Activated T-helper 1 cell treated with Interleukin-2 at 50 U/mL for 16 hours (primary cell): ENCODE measurements around the gene PPP1R26.
"Not testable (repeated sequence)": the region's sequence is repeated elsewhere in the genome, so short reads cannot be mapped to it uniquely, and the experiment has no call there.

Experiments
- DNase-seq: peaks from one replicate; pipeline ENCODE4 v3.0.0-alpha.2; 2020; ENCODE audit warnings: low read depth

The PPP1R26 gene

GRCh38 chr9:135522931-135523330 is 43.3 kb downstream of the PPP1R26 start:
- DNase-seq: no peak

- no peak for DNase-seq
Measured at GRCh38 chr9:135523521-135524129, 44.0 kb downstream of the PPP1R26 start.

- no peak for DNase-seq
Measured at GRCh38 chr9:135524130-135524861, 44.7 kb downstream of the PPP1R26 start.

GRCh38 chr9:135525241-135526088 is 45.9 kb downstream of the PPP1R26 start:
- no peak for DNase-seq

GRCh38 chr9:135526089-135526729 is 46.6 kb downstream of the PPP1R26 start:
- DNase-seq: no peak

- DNase-seq: no peak
Measured at GRCh38 chr9:135526730-135527571, 47.4 kb downstream of the PPP1R26 start.

GRCh38 chr9:135528842-135529435 is 49.4 kb downstream of the PPP1R26 start:
- DNase-seq: not testable (repeated sequence)

GRCh38 chr9:135530146-135530545 is 50.6 kb downstream of the PPP1R26 start:
- DNase-seq: no peak

GRCh38 chr9:135531096-135531495 is 51.5 kb downstream of the PPP1R26 start:
- no peak for DNase-seq

GRCh38 chr9:135533113-135533512 is 53.5 kb downstream of the PPP1R26 start:
- DNase-seq: no peak

- DNase-seq: no peak
Measured at GRCh38 chr9:135533674-135534073, 54.1 kb downstream of the PPP1R26 start.

- DNase-seq: not testable (repeated sequence)
Measured at GRCh38 chr9:135534192-135534711, 54.7 kb downstream of the PPP1R26 start.

- not testable (repeated sequence) for DNase-seq
Measured at GRCh38 chr9:135534826-135535225, 55.2 kb downstream of the PPP1R26 start.

- DNase-seq: not testable (repeated sequence)
Measured at GRCh38 chr9:135535631-135536030, 56.0 kb downstream of the PPP1R26 start.

- DNase-seq: no peak
Measured at GRCh38 chr9:135536216-135536615, 56.6 kb downstream of the PPP1R26 start.
